Mammary epithelial cell (primary cell): ENCODE measurements around the gene VPS51.

Experiments used
- EZH2 ChIP-seq: IDR thresholded peaks from 2 replicates; pipeline ENCODE4 v1.6.1; 2012; ENCODE audit warnings: low read length, inconsistent platforms, borderline replicate concordance
- TF ChIP-seq, protein P1 (sequence below), 2 donors: IDR thresholded peaks in 1 of 2; conservative IDR thresholded peaks in 1 of 2; 2 replicates each; pipeline ENCODE4 v1.5.1; 2011 to 2012; ENCODE audit warnings: inconsistent platforms in 2 of 2, low read length in 2 of 2, mild to moderate bottlenecking in 2 of 2, control low read depth in 1 of 2, low read depth in 1 of 2; ENCODE audit not compliant: insufficient read depth in 1 of 2; ENCODE audit errors: extremely low read depth in 1 of 2

DNA sequence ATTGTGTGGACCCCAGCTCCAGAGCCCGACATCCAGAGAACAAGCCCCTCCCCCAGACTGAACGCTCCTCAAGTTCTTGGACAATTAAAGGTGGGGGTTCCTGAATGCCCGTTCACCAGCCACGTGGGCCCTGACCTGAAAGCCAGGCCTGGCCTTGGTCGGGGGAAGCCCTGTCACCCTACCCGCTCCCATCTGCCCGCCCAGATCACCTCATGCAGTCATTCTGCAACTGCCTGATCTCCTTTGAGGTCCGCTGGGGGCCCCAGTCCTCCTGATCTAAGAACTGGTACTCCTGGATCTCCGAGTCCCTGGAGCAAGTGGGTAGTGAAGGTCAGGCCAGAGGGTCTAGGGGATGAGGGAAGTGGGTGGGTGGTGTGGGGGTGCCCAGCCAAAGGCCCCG, 28.6 kb upstream of the VPS51 start:
- TF ChIP-seq, protein P1, sequence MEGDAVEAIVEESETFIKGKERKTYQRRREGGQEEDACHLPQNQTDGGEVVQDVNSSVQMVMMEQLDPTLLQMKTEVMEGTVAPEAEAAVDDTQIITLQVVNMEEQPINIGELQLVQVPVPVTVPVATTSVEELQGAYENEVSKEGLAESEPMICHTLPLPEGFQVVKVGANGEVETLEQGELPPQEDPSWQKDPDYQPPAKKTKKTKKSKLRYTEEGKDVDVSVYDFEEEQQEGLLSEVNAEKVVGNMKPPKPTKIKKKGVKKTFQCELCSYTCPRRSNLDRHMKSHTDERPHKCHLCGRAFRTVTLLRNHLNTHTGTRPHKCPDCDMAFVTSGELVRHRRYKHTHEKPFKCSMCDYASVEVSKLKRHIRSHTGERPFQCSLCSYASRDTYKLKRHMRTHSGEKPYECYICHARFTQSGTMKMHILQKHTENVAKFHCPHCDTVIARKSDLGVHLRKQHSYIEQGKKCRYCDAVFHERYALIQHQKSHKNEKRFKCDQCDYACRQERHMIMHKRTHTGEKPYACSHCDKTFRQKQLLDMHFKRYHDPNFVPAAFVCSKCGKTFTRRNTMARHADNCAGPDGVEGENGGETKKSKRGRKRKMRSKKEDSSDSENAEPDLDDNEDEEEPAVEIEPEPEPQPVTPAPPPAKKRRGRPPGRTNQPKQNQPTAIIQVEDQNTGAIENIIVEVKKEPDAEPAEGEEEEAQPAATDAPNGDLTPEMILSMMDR (conservative IDR thresholded peaks at IDR 0.05 in 1 of 2, IDR thresholded peaks at IDR 0.05 in 1 of 2; ENCODE audit: extremely low read depth in 1 of 2, insufficient read depth in 1 of 2, low read depth in 1 of 2, low read length in 2 of 2): no peak
- no peak for TF ChIP-seq EZH2
